Small intestine (tissue), 7 donors: Measurements from ENCODE around the gene NIPSNAP2. TPM values are rescaled to one million over a fixed set of nuclear protein-coding genes. Genes with fewer than 3 reads are reported as not detected.
"Not testable (repeated sequence)": the region's sequence is repeated elsewhere in the genome, so short reads cannot be mapped to it uniquely, and the experiment has no call there.

Experiments used
- DNase-seq, 2 donors: peaks; one replicate each; pipeline versions ENCODE4 v3.0.0 to v3.0.0-alpha.2; 2013
- FAIRE-seq: peaks from 2 replicates; lab custom pipeline; 2012; peaks lifted over from hg19 to GRCh38; lab: Jason Lieb, UNC
- H3K27ac ChIP-seq, 3 donors: one replicate each; pipeline ENCODE4 v1.5.1; 2013; ENCODE audit warnings: low read length in 2 of 3, mild to moderate bottlenecking in 2 of 3, control low read depth in 1 of 3, inconsistent platforms in 1 of 3, low read depth in 1 of 3, moderate library complexity in 1 of 3
- H3K27me3 ChIP-seq, 3 donors: one replicate each; pipeline ENCODE4 v1.6.1; 2013; ENCODE audit warnings: low read length in 3 of 3, inconsistent platforms in 1 of 3; ENCODE audit not compliant: control insufficient read depth in 3 of 3, insufficient read depth in 3 of 3
- H3K36me3 ChIP-seq, 3 donors: one replicate each; pipeline ENCODE4 v1.6.1; 2013; ENCODE audit warnings: low read length in 3 of 3, inconsistent platforms in 1 of 3, low read depth in 1 of 3, mild to moderate bottlenecking in 1 of 3, moderate library complexity in 1 of 3; ENCODE audit not compliant: control insufficient read depth in 3 of 3, insufficient read depth in 2 of 3
- H3K4me1 ChIP-seq, 3 donors: one replicate each; pipeline ENCODE4 v1.6.1; 2013; ENCODE audit warnings: low read length in 2 of 3, inconsistent platforms in 1 of 3, low read depth in 1 of 3, mild to moderate bottlenecking in 1 of 3, moderate library complexity in 1 of 3; ENCODE audit not compliant: control insufficient read depth in 3 of 3, insufficient read depth in 2 of 3
- H3K4me3 ChIP-seq, 3 donors: one replicate each; pipeline ENCODE4 v1.5.1; 2013; ENCODE audit warnings: low read length in 3 of 3, control low read depth in 1 of 3, inconsistent platforms in 1 of 3, low read depth in 1 of 3, mild to moderate bottlenecking in 1 of 3, moderate library complexity in 1 of 3
- H3K9me3 ChIP-seq, 2 donors: one replicate each; pipeline ENCODE4 v1.6.1; 2013; ENCODE audit warnings: low read depth in 1 of 2, low read length in 1 of 2; ENCODE audit not compliant: control insufficient read depth in 2 of 2, insufficient read depth in 1 of 2
- WGBS, 3 donors: extraction: QIAGEN DNeasy Blood & Tissue Kit; methylation state at CpG; one replicate each; pipeline ENCODE4 v1.1.7; 2013; 5-methylcytosine and 5-hydroxymethylcytosine counted together
- polyA plus RNA-seq, 4 donors: library from polyadenylated mRNA; stranded (reverse) in 3 of 4; unstranded in 1 of 4; fragments of 200-250 nt in 3 of 4; fragments of 120-200 nt in 1 of 4; gene quantifications; one replicate each; pipeline versions ENCODE4 v1.2.1 to v1.2.3, GENCODE V29; 2013
- donor health status: healthy with polysubstance abuse.
- donor health status: control.
- donor health status: control.
- donor health status: Bipolar disorder and iron deficiency.
- donor health status: healthy.

Gene NIPSNAP2
- polyA plus RNA-seq, 4 donors = 28.2 to 52.8 (median 40.9) TPM

DNA sequence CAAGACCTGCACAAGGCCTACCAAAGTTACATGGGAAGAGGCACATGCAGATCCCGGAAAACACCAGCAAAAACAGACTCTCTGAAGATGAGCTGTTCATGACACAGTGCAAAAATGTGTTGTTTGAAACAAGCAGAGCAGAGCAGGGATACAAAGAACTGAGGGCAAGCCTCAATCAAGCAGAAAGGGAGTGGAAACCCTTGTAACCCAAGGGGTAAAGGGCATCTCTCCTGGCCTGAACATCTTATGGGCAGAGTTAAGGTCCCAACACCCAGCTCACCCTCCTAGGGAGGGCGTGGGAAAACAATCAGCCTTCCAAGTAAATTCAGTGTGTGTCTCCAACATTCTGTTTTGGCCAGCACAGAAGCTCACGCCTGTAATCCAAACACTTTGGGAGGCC is 76.3 kb downstream of the NIPSNAP2 start:
- Histone ChIP-seq H3K9me3 (no peaks in the 10 kb centered on the region), H3K36me3 (peaks cover 0 to 20% (median 0%) of the 10 kb centered on the region in 3 donors), H3K4me1 (peaks cover 0 to 8% (median 4%) of the 10 kb centered on the region in 3 donors), H3K4me3 (no peak overlapping the region), H3K27ac (peak overlapping the region in 2 of 3 donors; percentile 5 to 63), H3K27me3 (no peaks in the 10 kb centered on the region)
- FAIRE-seq (no peak), DNase-seq (peak in 1 of 2 donors; percentile 60)
- WGBS, 3 donors = 50 to 71% (median 51%) methylated on average over 3 of the region's 3 CpGs

DNA sequence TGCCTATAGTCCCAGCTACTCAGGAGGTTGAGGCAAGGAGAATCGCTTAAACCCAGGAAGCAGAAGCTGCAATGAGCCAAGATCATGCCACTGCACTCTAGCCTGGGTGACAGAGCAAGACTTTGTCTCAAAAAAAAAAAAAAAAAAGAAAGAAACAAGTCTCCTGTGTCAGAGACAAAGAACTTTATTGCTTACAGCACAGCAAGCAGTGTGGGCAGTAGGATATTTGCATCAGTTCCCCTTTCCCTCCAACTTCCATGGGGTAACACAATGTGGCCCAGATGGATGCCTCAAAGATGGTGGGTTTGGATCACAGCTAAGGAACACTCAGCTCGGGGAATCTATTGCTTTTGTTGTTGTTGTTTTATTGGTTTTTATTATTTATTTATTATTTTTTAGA is 81.4 kb downstream of the NIPSNAP2 start:
- FAIRE-seq, DNase-seq, H3K9me3 ChIP-seq, H3K4me3 ChIP-seq, H3K27me3 ChIP-seq: not testable (repeated sequence)
- WGBS, 3 donors = 94 to 95% (median 94%) methylated on average over 2 of the region's 2 CpGs
- Histone ChIP-seq H3K36me3 (peaks cover 0 to 14% (median 0%) of the 10 kb centered on the region in 3 donors), H3K4me1 (peaks cover 2 to 24% (median 3%) of the 10 kb centered on the region in 3 donors), H3K27ac (peak overlapping the region in 1 of 3 donors; percentile 83)

DNA sequence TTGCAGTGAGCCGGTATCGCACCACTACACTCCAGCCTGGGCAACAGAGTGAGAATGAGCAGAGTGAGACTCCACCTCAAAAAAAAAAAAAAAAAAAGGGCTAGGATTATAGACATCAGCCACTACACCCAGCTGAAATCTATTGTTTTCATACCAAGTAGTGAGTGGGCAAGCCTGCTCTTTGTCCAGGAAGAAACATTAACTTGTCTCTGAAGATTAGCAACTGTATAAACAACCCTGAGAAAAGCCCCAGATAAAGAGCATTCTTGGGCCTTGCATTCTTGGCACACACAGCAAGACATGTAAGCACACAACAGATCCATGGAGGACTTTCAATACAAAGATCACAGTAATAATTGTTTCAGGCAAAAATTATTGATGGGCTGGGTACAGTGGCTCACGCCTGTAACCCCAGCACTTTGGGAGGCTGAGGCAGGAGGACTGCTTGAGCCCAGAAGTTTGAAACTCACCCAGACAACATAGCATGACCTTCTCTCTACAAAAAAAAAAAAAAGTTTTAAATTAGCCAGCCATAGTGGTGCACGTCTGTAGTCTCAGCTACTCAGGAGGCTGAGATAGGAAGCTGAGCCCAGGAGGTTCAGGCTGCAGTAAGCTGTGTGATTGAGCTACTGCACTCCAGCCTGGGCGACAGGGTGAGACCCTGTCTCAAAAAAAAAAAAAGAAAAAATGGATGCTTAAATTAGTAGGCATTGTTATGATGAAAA is 82.5 kb downstream of the NIPSNAP2 start:
- DNase-seq = peak; percentile 51 to 78
- WGBS, 3 donors = 20 to 32% (median 22%) methylated on average over 5 of the region's 5 CpGs
- FAIRE-seq = no peak
- H3K27ac ChIP-seq = peak overlapping the region; percentile 8 to 83 (median 39)
- H3K4me1 ChIP-seq = peaks cover 0 to 22% (median 3%) of the 10 kb centered on the region in 3 donors
- no peaks in the 10 kb centered on the region for H3K9me3 ChIP-seq
- H3K36me3 ChIP-seq = peaks cover 0 to 14% (median 0%) of the 10 kb centered on the region in 3 donors
- no peak overlapping the region for H3K4me3 ChIP-seq
- no peaks in the 10 kb centered on the region for H3K27me3 ChIP-seq

DNA sequence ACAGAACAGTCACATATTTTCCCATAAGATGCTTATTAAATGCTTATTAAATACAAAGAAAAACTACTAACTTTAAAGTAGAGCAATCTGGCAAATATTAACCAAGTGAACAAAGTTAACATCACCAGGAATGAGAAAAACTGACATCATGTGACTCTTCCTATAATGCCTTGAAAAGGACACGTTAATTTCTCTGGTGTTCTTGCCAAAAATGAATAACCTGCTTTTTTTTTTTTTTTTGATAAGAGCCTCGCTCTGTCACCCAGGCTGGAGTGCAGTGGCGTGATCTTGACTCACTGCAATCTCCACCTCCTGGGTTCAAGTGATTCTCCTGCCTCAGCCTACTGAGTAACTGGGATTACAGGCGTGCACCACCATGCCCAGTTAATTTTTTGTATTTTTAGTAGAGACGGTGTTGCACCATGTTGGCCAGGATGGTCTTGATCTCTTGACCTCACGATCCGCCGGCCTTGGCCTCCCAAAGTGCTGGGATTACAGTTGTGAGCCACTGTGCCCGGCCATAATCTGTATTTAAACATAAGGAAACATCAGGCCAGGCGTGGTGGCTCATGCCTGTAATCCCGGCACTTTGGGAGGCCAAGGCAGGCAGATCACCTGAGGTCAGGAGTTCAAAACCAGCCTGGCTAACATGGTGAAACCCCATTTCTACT is 83.2 kb downstream of the NIPSNAP2 start:
- FAIRE-seq, H3K9me3 ChIP-seq, H3K36me3 ChIP-seq, H3K27me3 ChIP-seq, H3K4me3 ChIP-seq: not testable (repeated sequence)
- peak in 1 of 2 donors; percentile 58 for DNase-seq
- WGBS, 3 donors = 44 to 70% (median 50%) methylated on average over 10 to 11 of the region's 11 CpGs
- peaks cover 0 to 22% (median 3%) of the 10 kb centered on the region in 3 donors for H3K4me1 ChIP-seq
- peak overlapping the region in 1 of 3 donors; percentile 83 for H3K27ac ChIP-seq

DNA sequence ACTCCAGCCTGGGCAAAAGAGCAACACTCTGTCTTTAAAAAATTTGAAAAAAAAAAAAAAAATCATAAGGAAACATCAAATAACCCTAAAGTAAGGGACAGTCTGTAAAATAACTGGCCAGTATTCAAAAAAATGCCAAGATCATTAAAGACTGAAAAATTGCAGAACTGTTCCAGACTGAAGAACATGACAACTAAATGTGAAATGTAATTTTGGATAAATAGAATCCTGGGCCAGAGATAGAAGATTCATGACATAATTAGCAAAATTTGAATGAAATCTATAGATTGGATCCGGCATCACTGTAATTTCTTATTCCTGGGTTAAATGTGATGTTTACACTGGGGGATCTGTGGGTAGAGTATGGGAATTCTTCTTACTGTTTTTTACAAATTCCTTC is 83.9 kb downstream of the NIPSNAP2 start:
- no peaks in the 10 kb centered on the region for H3K9me3 ChIP-seq
- no peaks in the 10 kb centered on the region for H3K27me3 ChIP-seq
- FAIRE-seq (no peak), DNase-seq (no peak)
- H3K27ac ChIP-seq = peak overlapping the region in 1 of 3 donors; percentile 83
- no peak overlapping the region for H3K4me3 ChIP-seq
- 90 to 100% (median 97%) methylated on average over 1 of the region's 1 CpG for WGBS, 3 donors
- H3K4me1 ChIP-seq = peaks cover 0 to 27% (median 6%) of the 10 kb centered on the region in 3 donors
- peaks cover 0 to 11% (median 0%) of the 10 kb centered on the region in 3 donors for H3K36me3 ChIP-seq

DNA sequence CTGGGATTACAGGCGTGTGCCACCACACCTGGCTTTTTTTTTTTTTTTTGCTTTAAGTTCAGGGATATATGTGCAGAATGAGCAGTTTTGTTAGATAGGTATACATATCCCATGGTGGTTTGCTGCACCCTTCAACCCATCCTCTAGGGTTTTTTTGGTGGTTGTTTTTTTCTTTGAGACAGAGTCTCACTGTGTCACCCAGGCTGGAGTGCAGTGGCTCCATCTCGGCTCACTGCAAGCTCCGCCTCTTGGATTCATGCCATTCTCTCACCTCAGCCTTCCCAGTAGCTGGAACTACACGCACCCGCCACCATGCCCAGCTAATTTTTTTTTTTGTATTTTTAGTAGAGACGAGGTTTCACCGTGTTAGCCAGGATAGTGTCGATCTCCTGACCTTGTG is 84.4 kb downstream of the NIPSNAP2 start:
- 48 to 65% (median 63%) methylated on average over 8 of the region's 8 CpGs for WGBS, 3 donors
- H3K9me3 ChIP-seq, H3K27me3 ChIP-seq, H3K4me3 ChIP-seq, FAIRE-seq: not testable (repeated sequence)
- H3K27ac ChIP-seq = peak overlapping the region in 1 of 3 donors; percentile 83
- peak in 1 of 2 donors; percentile 49 for DNase-seq
- H3K4me1 ChIP-seq = peaks cover 0 to 30% (median 6%) of the 10 kb centered on the region in 3 donors
- H3K36me3 ChIP-seq = peaks cover 0 to 14% (median 0%) of the 10 kb centered on the region in 3 donors

Other genes with a start within 250 kb of the NIPSNAP2 start
- gene SEPTIN14, start 101.8 kb upstream of the NIPSNAP2 start, polyA plus RNA-seq = not detected
- 1 to 10 TPM in 2 of 4 donors, under 1 TPM in 2; 0.54 to 3.2 (median 0.98) TPM for gene ZNF713, start 77.1 kb upstream of the NIPSNAP2 start, polyA plus RNA-seq
- 10 to 100 TPM; 11.3 to 15.7 (median 13.7) TPM for gene MRPS17, start 12.7 kb upstream of the NIPSNAP2 start, polyA plus RNA-seq
- gene PSPH, start 86.9 kb downstream of the NIPSNAP2 start, polyA plus RNA-seq = 10 to 100 TPM in 2 of 4 donors, 1 to 10 TPM in 2; 2.7 to 88.4 (median 16.6) TPM
- gene CCT6A, start 87.2 kb downstream of the NIPSNAP2 start, polyA plus RNA-seq = 100 to 1,000 TPM in 2 of 4 donors, 10 to 100 TPM in 2; 71.3 to 237 (median 102) TPM
- 100 to 1,000 TPM in 2 of 4 donors, 10 to 100 TPM in 2; 45.0 to 304 (median 92.7) TPM for gene SUMF2, start 99.7 kb downstream of the NIPSNAP2 start, polyA plus RNA-seq
- gene PHKG1, start 128.4 kb downstream of the NIPSNAP2 start, polyA plus RNA-seq = 1 to 10 TPM in 2 of 4 donors, under 1 TPM in 2; 0.49 to 2.3 (median 1.2) TPM
- 100 to 1,000 TPM; 375 to 788 (median 725) TPM for gene CHCHD2, start 141.9 kb downstream of the NIPSNAP2 start, polyA plus RNA-seq
- 1 to 10 TPM in 2 of 4 donors, not detected in 2; 2.1 to 2.3 TPM for gene NUPR2, start 151.8 kb downstream of the NIPSNAP2 start, polyA plus RNA-seq